HL-60 (cell line): ENCODE data around the gene ZNF580.

Source experiments
- DNase-seq, 2 experiments: peaks; one replicate each; pipeline ENCODE4 v3.0.0-alpha.2; 2010 to 2020; ENCODE audit warnings: low read depth in 1 of 2, low spot score in 1 of 2
- H3K27ac ChIP-seq: fragments of 250-450 bp; sonication (Bioruptor Pico); replicated peaks from 2 replicates; pipeline ENCODE4 v1.5.1; 2020; ENCODE audit warnings: mild to moderate bottlenecking, moderate library complexity
- H3K27me3 ChIP-seq: fragments of 250-450 bp; sonication (Bioruptor Pico); 2 replicates; pipeline ENCODE4 v1.5.1; 2021; ENCODE audit warnings: mild to moderate bottlenecking, moderate library complexity; ENCODE audit not compliant: insufficient read depth, poor library complexity, severe bottlenecking
- H3K4me3 ChIP-seq: replicated peaks from 2 replicates; pipeline ENCODE4 v1.5.1; 2011; ENCODE audit warnings: mild to moderate bottlenecking, control low read depth, low read length; ENCODE audit not compliant: insufficient read depth
- CTCF ChIP-seq: IDR thresholded peaks from one replicate; pipeline ENCODE4 v1.5.1; 2011; ENCODE audit warnings: low read length, control low read depth, inconsistent platforms; ENCODE audit not compliant: insufficient read depth
- GABPA ChIP-seq: IDR thresholded peaks from 2 replicates; pipeline ENCODE4 v1.6.1; 2012; ENCODE audit warnings: low read depth
- POLR2AphosphoS5 ChIP-seq: IDR thresholded peaks from 2 replicates; pipeline ENCODE4 v1.6.1; 2012; ENCODE audit warnings: low read depth
- REST ChIP-seq: IDR thresholded peaks from 2 replicates; pipeline ENCODE4 v1.6.1; 2012; ENCODE audit warnings: low read depth; ENCODE audit not compliant: insufficient replicate concordance
- SPI1 ChIP-seq: IDR thresholded peaks from 2 replicates; pipeline ENCODE4 v1.6.1; 2012; ENCODE audit warnings: low read depth, mild to moderate bottlenecking, borderline replicate concordance

ZNF580 gene

GRCh38 chr19:55658846-55659459 lies 18.2 kb downstream of the ZNF580 start:
- no peak for TF ChIP-seq SPI1
- no peak for TF ChIP-seq POLR2AphosphoS5
- TF ChIP-seq REST = no peak
- no peak for TF ChIP-seq CTCF
- TF ChIP-seq GABPA = no peak
- Histone ChIP-seq H3K4me3 (peak overlapping the region; percentile 17), H3K27ac (peak overlapping the region; percentile 8), H3K27me3 (no peaks in the 10 kb centered on the region)
- no peak for DNase-seq

GRCh38 chr19:55659822-55660221 lies 19.0 kb downstream of the ZNF580 start:
- DNase-seq = no peak
- TF ChIP-seq CTCF (no peak), SPI1 (peak; percentile 77), GABPA (no peak)
- Histone ChIP-seq H3K27ac (peak overlapping the region; percentile 8; the same call in 1 of the 2 replicates), H3K4me3 (no peak overlapping the region), H3K27me3 (no peaks in the 10 kb centered on the region)

- DNase-seq = no peak
- Histone ChIP-seq H3K4me3 (no peak overlapping the region), H3K27me3 (no peaks in the 10 kb centered on the region), H3K27ac (no peak overlapping the region)
- no peak for TF ChIP-seq GABPA
- no peak for TF ChIP-seq POLR2AphosphoS5
- TF ChIP-seq REST = no peak
- no peak for TF ChIP-seq CTCF
- TF ChIP-seq SPI1 = no peak
These were observed 19.6 kb downstream of the ZNF580 start for GRCh38 chr19:55660404-55660803.

- Histone ChIP-seq H3K27ac (no peak overlapping the region), H3K4me3 (no peak overlapping the region), H3K27me3 (no peaks in the 10 kb centered on the region)
- TF ChIP-seq REST (no peak), POLR2AphosphoS5 (no peak), CTCF (no peak)
- DNase-seq = no peak
These were observed 20.2 kb downstream of the ZNF580 start for GRCh38 chr19:55660991-55661390.
